Esophagus squamous epithelium (tissue), 5 donors: ENCODE measurements around the gene KRTDAP. TPM values are rescaled to one million over a fixed set of nuclear protein-coding genes. Genes with fewer than 3 reads are reported as not detected.

Experiments used
- DNase-seq: peaks from one replicate; lab custom pipeline; 2025; lab: John Stamatoyannopoulos, UW
- H3K27ac ChIP-seq, 4 donors: fragments of 200-600 bp; sonication (generic); one replicate each; pipeline ENCODE4 v1.5.1; 2016 to 2019; ENCODE audit warnings: mild to moderate bottlenecking in 1 of 4
- H3K27me3 ChIP-seq, 4 donors: fragments of 200-600 bp; sonication (generic); 1 replicate in 3 of 4; 2 replicates in 1 of 4; pipeline versions ENCODE4 v1.5.1 to v1.6.0; 2017 to 2021; ENCODE audit warnings: antibody characterized with exemption in 1 of 4
- H3K36me3 ChIP-seq, 3 donors: fragments of 200-600 bp; sonication (generic); one replicate each; pipeline ENCODE4 v1.5.1; 2016 to 2019
- H3K4me1 ChIP-seq, 3 donors: fragments of 200-600 bp; sonication (generic); one replicate each; pipeline ENCODE4 v1.5.1; 2017 to 2019
- H3K4me3 ChIP-seq, 4 donors: fragments of 200-600 bp; sonication (generic); 1 replicate in 3 of 4; 2 replicates in 1 of 4; pipeline ENCODE4 v1.5.1; 2016 to 2019; ENCODE audit warnings: mild to moderate bottlenecking in 2 of 4, moderate library complexity in 1 of 4
- H3K9me3 ChIP-seq, 3 donors: fragments of 200-600 bp; sonication (generic); one replicate each; pipeline ENCODE4 v1.5.1; 2016 to 2019
- CTCF ChIP-seq, 6 experiments: fragments of 450-650 bp in 4 of 6; fragments of 200-600 bp in 2 of 6; sonication (generic) in 2 of 6; IDR thresholded peaks; one replicate each; pipeline ENCODE4 v1.5.1; 2016 to 2019; ENCODE audit warnings: antibody characterized with exemption in 6 of 6, mild to moderate bottlenecking in 4 of 6, moderate library complexity in 4 of 6
- POLR2A ChIP-seq, 4 donors: fragments of 450-650 bp; IDR thresholded peaks; one replicate each; pipeline ENCODE4 v1.6.1; 2017; ENCODE audit warnings: antibody characterized with exemption in 4 of 4, mild to moderate bottlenecking in 4 of 4, moderate library complexity in 3 of 4
- WGBS, 2 donors: methylation state at CpG; one replicate each; pipeline ENCODE4 v1.1.5; 2018; 5-methylcytosine and 5-hydroxymethylcytosine counted together
- intact Hi-C: fragments of 100-400 bp; cut with DNase I; formaldehyde crosslinking; loops from one replicate; pipeline ENCODE4 v1.15.0; 2022
- total RNA-seq, 4 donors: library from RNA; depleted of rRNA; stranded (reverse); fragments of >200 nt; gene quantifications; one replicate each; pipeline ENCODE4 v1.1.0, GENCODE V29; 2016
- donor health status: DM: yes; HTN: yes; CAD: no.

Gene KRTDAP
- total RNA-seq, 4 donors from 2014 or later: 4.6 to 656 (median 111) TPM

GRCh38 chr19:35457173-35457572, 33.1 kb downstream of the KRTDAP start:
- H3K27ac ChIP-seq: no peak overlapping the region
- no peak overlapping the region for H3K4me3 ChIP-seq
- H3K27me3 ChIP-seq: peaks cover 0 to 6% (median 0%) of the 10 kb centered on the region in 4 donors
- DNase-seq: no peak
- 62 to 70% methylated on average over 5 of the region's 5 CpGs for WGBS, 2 donors
- no peak for TF ChIP-seq POLR2A (IDR thresholded peaks at IDR 0.05)
- no peak for TF ChIP-seq CTCF (IDR thresholded peaks at IDR 0.05)
- H3K9me3 ChIP-seq: no peaks in the 10 kb centered on the region
- intact Hi-C loops: no loop called here
- H3K36me3 ChIP-seq: no peaks in the 10 kb centered on the region
- peaks cover 10 to 17% (median 11%) of the 10 kb centered on the region in 3 donors for H3K4me1 ChIP-seq

DNA sequence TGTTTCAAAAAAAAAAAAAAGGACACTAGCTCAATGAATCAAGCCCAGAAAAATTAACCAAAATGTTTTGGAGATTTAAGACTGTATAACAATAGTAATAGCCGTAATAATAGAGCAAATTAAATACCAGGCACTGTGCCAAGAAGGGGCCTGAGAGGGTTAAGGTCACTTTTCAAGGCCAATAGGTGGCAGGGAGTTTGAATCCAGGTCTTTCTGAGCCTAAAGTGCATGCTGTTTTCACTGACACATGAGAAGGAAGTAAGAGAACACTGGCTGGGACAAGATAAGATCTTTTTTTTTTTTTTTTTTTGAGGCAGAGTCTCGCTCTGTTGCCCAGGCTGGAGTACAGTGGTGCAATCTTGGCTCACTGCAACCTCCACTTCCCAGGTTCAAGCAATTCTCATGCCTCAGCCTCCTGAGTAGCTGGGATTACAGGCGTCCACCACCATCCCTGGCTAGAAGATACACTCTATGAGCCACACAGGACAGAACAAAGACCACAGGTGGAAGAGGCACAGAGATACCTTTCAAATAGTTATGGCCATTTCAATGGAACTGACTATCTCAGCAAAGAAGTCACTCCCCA, 34.6 kb downstream of the KRTDAP start:
- Histone ChIP-seq H3K9me3 (no peaks in the 10 kb centered on the region), H3K4me1 (peaks cover 8 to 18% (median 10%) of the 10 kb centered on the region in 3 donors), H3K27ac (no peak overlapping the region), H3K27me3 (peaks cover 0 to 20% (median 0%) of the 10 kb centered on the region in 4 donors), H3K4me3 (no peak overlapping the region), H3K36me3 (no peaks in the 10 kb centered on the region)
- intact Hi-C loops: no loop called here
- TF ChIP-seq CTCF (IDR thresholded peaks at IDR 0.05) (no peak), POLR2A (IDR thresholded peaks at IDR 0.05) (no peak)
- WGBS, 2 donors: 45 to 69% methylated on average over 1 of the region's 3 CpGs
- no peak for DNase-seq

GRCh38 chr19:35454663-35455062, 35.6 kb downstream of the KRTDAP start:
- Histone ChIP-seq H3K27ac (no peak overlapping the region), H3K4me3 (no peak overlapping the region), H3K27me3 (peaks cover 0 to 31% (median 0%) of the 10 kb centered on the region in 4 donors), H3K4me1 (peaks cover 10 to 24% (median 14%) of the 10 kb centered on the region in 3 donors), H3K9me3 (no peaks in the 10 kb centered on the region), H3K36me3 (no peaks in the 10 kb centered on the region)
- no peak for TF ChIP-seq CTCF (IDR thresholded peaks at IDR 0.05)
- no peak for TF ChIP-seq POLR2A (IDR thresholded peaks at IDR 0.05)
- intact Hi-C loops: no loop called here
- DNase-seq: no peak
- WGBS, 2 donors: 82 to 88% methylated on average over 2 of the region's 2 CpGs

DNA sequence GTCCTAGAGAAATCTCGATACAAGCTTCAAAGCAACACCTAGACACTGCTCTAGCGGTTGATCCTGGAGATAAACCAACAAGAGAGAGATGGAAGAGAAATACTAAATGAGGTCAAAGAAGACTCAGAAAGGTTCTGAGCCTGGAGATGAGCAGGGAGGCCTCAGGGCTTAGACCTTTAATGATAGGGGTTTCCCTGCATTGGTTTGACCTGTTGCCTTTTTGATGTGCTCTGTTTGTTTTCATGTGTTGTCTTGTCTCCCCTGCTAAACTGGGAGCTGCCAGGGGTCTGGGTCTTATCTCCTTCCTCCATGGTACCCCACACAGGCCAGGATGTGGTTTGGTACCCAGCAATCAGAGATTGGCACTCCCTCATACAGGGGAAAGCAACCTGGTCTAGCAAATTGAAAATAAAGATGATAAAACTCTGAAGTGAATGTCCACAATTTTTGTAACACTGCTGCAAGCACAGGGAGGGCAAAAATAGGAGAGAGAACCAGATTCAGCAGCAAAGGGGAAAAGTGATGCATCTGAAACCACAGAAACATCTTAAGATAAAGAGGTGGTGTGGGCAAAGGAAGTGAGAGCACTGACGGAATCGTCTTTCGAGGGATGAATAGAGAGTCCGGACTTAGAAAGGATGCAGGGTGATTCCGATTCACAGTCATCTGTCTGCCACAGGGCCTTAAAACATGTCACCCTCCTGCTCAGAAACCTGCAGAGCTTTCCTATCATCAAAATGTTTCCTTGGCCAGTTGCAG, 38.7 kb downstream of the KRTDAP start:
- WGBS, 2 donors: 67 to 73% methylated on average over 7 of the region's 7 CpGs
- no peaks in the 10 kb centered on the region for H3K9me3 ChIP-seq
- TF ChIP-seq POLR2A (IDR thresholded peaks at IDR 0.05): no peak
- no peak for TF ChIP-seq CTCF (IDR thresholded peaks at IDR 0.05)
- H3K36me3 ChIP-seq: no peaks in the 10 kb centered on the region
- H3K4me1 ChIP-seq: peaks cover 14 to 34% (median 16%) of the 10 kb centered on the region in 3 donors
- intact Hi-C loops: no loop called here
- no peak overlapping the region for H3K4me3 ChIP-seq
- H3K27me3 ChIP-seq: peaks cover 0 to 47% (median 0%) of the 10 kb centered on the region in 4 donors
- no peak overlapping the region for H3K27ac ChIP-seq
- no peak for DNase-seq
